Measurements from ENCODE around the gene MAP1B.

Gene MAP1B

DNA sequence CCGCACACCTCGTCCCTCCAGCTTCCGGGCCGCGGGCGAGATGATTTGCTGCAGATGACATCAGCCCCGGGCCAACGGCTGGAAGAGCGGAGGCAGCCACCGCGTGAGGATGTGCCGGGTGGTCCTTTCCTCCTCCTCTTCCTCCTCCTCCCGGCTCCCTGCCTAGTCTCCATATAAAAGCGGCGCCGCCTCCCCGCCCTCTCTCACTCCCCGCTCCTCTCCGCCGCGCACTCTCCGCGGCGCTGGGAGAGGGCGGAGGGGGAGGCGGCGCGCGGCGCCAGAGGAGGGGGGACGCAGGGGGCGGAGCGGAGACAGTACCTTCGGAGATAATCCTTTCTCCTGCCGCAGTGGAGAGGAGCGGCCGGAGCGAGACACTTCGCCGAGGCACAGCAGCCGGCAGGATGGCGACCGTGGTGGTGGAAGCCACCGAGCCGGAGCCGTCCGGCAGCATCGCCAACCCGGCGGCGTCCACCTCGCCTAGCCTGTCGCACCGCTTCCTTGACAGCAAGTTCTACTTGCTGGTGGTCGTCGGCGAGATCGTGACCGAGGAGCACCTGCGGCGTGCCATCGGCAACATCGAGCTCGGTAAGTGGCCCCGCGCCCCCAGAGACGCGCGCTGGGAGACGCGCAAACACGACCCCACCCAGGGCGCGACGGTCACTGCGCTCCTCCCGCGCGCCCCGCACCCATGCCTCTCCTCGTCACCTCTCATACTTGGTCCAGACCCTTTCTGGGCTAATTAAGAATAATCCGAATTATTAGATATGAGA lies at the start of gene MAP1B:
Gene MAP1B, plus strand, starts transcription at position 345 of the 770 bp plus-strand sequence. Its CDS starts 57 bp downstream, at position 402.
- H3K79me2 ChIP-seq (ENCODE audit: insufficient read depth, low read length): no peaks in the 10 kb centered on the region
- no peak within 1 kb of the TSS for H3K4me3 ChIP-seq (ENCODE audit: low read depth, low read length, poor library complexity, severe bottlenecking)
- no peak within 1 kb of the TSS for H2AFZ ChIP-seq (ENCODE audit: low read length)
- H3K36me3 ChIP-seq (ENCODE audit: insufficient read depth, low read length): no peaks in the 10 kb centered on the region
- no peak within 1 kb of the TSS for H3K4me2 ChIP-seq (ENCODE audit: low read length)
- H3K27ac ChIP-seq (ENCODE audit: low read depth, low read length, poor library complexity, severe bottlenecking): no peak within 1 kb of the TSS
- no peaks in the 10 kb centered on the region for H3K4me1 ChIP-seq (ENCODE audit: insufficient read depth, low read length, severe bottlenecking)
- no peaks in the 10 kb centered on the region; the same call in 1 of the 2 replicates for H3K27me3 ChIP-seq (ENCODE audit: insufficient read depth, low read length)
- no peak for TF ChIP-seq EZH2 (IDR thresholded peaks at IDR 0.05; ENCODE audit: borderline replicate concordance, low read length)
- TF ChIP-seq CTCF (IDR thresholded peaks at IDR 0.05; ENCODE audit: low read length): no peak
- no peaks in the 10 kb centered on the region for H3K9me2 ChIP-seq (ENCODE audit: low read depth, low read length)
- H4K20me1 ChIP-seq (ENCODE audit: insufficient read depth, low read length): no peaks in the 10 kb centered on the region
- no peak within 1 kb of the TSS for H3K9ac ChIP-seq (ENCODE audit: low read length)
- no peaks in the 10 kb centered on the region for H3F3A ChIP-seq (ENCODE audit: insufficient read depth, low read length)
- H3K9me3 ChIP-seq (ENCODE audit: low read length): no peaks in the 10 kb centered on the region

DNA sequence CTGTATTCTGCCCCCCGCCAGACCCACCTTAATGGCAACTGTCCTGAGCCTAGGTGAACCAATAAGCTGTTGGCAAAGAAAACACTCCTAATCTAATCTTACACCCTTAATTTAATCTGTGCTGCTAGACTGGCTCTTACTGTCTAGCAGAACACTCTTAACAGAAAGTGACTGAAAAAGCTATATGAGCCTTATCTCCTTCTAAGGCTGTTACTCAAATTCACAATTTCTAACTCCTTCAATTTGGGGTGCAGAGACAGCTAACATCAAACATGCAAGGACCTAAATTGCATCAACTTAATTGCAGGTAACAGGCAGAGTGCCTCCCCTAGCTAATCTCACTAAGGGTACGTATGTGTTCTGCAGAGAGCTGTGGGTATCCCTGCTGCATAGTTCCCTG lies 49.5 kb upstream of the MAP1B start:
- Histone ChIP-seq H4K20me1 (ENCODE audit: insufficient read depth, low read length) (no peaks in the 10 kb centered on the region), H3K4me3 (ENCODE audit: low read depth, low read length, poor library complexity, severe bottlenecking) (no peak overlapping the region), H3K4me1 (ENCODE audit: insufficient read depth, low read length, severe bottlenecking) (no peaks in the 10 kb centered on the region), H3K4me2 (ENCODE audit: low read length) (no peak overlapping the region), H3K27ac (ENCODE audit: low read depth, low read length, poor library complexity, severe bottlenecking) (no peak overlapping the region), H3K9me3 (ENCODE audit: low read length) (no peaks in the 10 kb centered on the region), H2AFZ (ENCODE audit: low read length) (no peak overlapping the region), H3K9me2 (ENCODE audit: low read depth, low read length) (no peaks in the 10 kb centered on the region), H3K36me3 (ENCODE audit: insufficient read depth, low read length) (no peaks in the 10 kb centered on the region), H3K79me2 (ENCODE audit: insufficient read depth, low read length) (no peaks in the 10 kb centered on the region), H3K27me3 (ENCODE audit: insufficient read depth, low read length) (no peaks in the 10 kb centered on the region), H3K9ac (ENCODE audit: low read length) (no peak overlapping the region), H3F3A (ENCODE audit: insufficient read depth, low read length) (no peaks in the 10 kb centered on the region)
- TF ChIP-seq CTCF (IDR thresholded peaks at IDR 0.05; ENCODE audit: low read length) (no peak), EZH2 (IDR thresholded peaks at IDR 0.05; ENCODE audit: borderline replicate concordance, low read length) (no peak)

DNA sequence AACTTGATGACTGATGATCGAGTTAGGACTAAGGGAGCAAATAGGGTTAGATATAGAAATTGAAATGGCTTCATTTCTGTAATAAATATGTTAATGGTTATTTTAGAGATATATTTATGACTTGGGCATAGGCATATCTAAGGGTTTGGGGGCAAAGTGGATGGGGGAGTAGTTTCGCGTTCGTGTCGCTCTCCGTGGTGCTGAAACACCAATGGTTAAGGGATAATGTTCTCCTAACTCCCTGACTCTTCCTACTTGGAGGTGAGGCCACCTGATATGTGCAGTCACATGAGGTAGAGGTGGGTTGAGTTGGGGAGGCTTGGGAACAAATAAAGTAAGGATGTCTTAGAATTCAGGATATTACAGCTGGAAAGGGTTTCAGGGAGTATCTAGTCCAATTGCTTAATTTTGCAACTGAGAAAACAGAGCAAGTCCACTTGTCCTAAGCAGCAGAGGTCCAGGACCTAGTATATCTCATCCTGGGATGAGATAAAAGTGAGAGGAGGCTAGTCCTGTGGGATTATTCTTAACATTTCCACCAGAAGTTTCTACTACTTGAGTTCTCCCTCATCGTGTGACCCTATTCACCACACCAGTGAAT lies 44.0 kb upstream of the MAP1B start:
- H3K27me3 ChIP-seq (ENCODE audit: insufficient read depth, low read length): no peaks in the 10 kb centered on the region
- no peak overlapping the region for H3K4me2 ChIP-seq (ENCODE audit: low read length)
- no peaks in the 10 kb centered on the region for H4K20me1 ChIP-seq (ENCODE audit: insufficient read depth, low read length)
- no peaks in the 10 kb centered on the region for H3K9me2 ChIP-seq (ENCODE audit: low read depth, low read length)
- H3K9me3 ChIP-seq (ENCODE audit: low read length): no peaks in the 10 kb centered on the region
- H2AFZ ChIP-seq (ENCODE audit: low read length): no peak overlapping the region
- H3K27ac ChIP-seq (ENCODE audit: low read depth, low read length, poor library complexity, severe bottlenecking): no peak overlapping the region
- TF ChIP-seq EZH2 (IDR thresholded peaks at IDR 0.05; ENCODE audit: borderline replicate concordance, low read length): no peak
- TF ChIP-seq CTCF (IDR thresholded peaks at IDR 0.05; ENCODE audit: low read length): no peak
- no peaks in the 10 kb centered on the region for H3K79me2 ChIP-seq (ENCODE audit: insufficient read depth, low read length)
- H3K4me3 ChIP-seq (ENCODE audit: low read depth, low read length, poor library complexity, severe bottlenecking): no peak overlapping the region
- H3K9ac ChIP-seq (ENCODE audit: low read length): no peak overlapping the region
- no peaks in the 10 kb centered on the region for H3K4me1 ChIP-seq (ENCODE audit: insufficient read depth, low read length, severe bottlenecking)
- H3K36me3 ChIP-seq (ENCODE audit: insufficient read depth, low read length): no peaks in the 10 kb centered on the region
- no peaks in the 10 kb centered on the region for H3F3A ChIP-seq (ENCODE audit: insufficient read depth, low read length)

Data from OCI-LY1 (cell line).